GM13976 (cell line): Measurements from ENCODE around the gene SPOCK2.
"Not testable (repeated sequence)": the region's sequence is repeated elsewhere in the genome, so short reads cannot be mapped to it uniquely, and the experiment has no call there.

Experiments used
- DNase-seq: peaks from one replicate; pipeline ENCODE4 v3.0.0; 2012; ENCODE audit warnings: low spot score
- in situ Hi-C: fragments of 300-500 bp; cut with MboI; formaldehyde crosslinking; loops from one replicate; pipeline ENCODE4 v1.12.0; 2022; ENCODE audit warnings: low sequenced_read_pairs, mixed read lengths, inconsistent platforms; ENCODE audit not compliant: unreplicated experiment
- TF ChIP-seq, protein P1 (sequence below): IDR thresholded peaks from 2 replicates; pipeline ENCODE4 v1.5.1; 2012; ENCODE audit warnings: borderline replicate concordance, mild to moderate bottlenecking; ENCODE audit not compliant: insufficient read depth; ENCODE audit errors: extremely low read depth, missing control alignments, control extremely low read depth

Gene SPOCK2, protein sequence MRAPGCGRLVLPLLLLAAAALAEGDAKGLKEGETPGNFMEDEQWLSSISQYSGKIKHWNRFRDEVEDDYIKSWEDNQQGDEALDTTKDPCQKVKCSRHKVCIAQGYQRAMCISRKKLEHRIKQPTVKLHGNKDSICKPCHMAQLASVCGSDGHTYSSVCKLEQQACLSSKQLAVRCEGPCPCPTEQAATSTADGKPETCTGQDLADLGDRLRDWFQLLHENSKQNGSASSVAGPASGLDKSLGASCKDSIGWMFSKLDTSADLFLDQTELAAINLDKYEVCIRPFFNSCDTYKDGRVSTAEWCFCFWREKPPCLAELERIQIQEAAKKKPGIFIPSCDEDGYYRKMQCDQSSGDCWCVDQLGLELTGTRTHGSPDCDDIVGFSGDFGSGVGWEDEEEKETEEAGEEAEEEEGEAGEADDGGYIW

DNA sequence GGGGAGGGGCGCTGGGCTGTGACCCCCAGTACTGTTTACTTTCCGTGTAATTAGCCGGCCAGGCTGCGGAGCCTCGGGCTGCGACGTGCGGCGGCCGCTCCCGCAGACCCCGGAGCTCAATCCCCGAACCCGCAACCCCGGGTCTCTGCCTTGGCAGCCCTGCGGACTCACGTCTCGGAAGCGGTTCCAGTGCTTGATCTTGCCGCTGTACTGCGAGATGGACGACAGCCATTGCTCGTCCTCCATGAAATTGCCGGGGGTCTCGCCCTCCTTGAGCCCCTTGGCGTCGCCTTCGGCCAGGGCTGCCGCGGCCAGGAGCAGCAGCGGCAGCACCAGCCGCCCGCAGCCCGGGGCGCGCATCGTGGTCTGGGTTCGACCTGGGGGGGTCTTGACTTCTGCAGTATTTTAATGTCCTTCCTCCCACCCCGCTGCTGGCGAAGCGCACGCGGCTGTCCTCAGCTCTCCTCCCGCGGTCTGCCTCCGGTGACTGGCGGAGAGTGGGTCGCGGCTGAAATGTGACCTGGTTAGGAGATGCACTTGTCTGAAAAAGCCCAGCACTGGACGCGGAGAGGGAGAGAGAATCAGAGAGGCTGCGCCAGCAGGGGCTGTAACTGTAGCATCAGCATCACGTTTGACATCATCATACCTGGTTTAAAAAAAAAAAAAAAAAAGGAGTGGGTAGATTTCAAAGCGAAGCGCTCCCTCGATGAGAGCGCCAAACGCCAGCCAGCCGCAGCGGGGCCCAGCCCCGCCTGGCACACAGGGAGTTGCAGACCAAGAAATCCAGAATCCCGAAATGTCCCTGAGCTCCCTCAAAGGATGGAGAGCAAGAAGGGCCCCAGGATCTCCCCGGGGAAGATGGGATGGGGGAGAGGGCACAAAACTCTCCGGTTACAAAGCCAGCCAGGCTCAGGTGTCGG lies at the start of gene SPOCK2:
SPOCK2 (minus strand) TSS at position 583 of the 920 bp plus-strand sequence; CDS start at position 360, 223 bp downstream.
- in situ Hi-C loops, result no loop called here
- peak; percentile 68 for DNase-seq
- TF ChIP-seq, protein P1, sequence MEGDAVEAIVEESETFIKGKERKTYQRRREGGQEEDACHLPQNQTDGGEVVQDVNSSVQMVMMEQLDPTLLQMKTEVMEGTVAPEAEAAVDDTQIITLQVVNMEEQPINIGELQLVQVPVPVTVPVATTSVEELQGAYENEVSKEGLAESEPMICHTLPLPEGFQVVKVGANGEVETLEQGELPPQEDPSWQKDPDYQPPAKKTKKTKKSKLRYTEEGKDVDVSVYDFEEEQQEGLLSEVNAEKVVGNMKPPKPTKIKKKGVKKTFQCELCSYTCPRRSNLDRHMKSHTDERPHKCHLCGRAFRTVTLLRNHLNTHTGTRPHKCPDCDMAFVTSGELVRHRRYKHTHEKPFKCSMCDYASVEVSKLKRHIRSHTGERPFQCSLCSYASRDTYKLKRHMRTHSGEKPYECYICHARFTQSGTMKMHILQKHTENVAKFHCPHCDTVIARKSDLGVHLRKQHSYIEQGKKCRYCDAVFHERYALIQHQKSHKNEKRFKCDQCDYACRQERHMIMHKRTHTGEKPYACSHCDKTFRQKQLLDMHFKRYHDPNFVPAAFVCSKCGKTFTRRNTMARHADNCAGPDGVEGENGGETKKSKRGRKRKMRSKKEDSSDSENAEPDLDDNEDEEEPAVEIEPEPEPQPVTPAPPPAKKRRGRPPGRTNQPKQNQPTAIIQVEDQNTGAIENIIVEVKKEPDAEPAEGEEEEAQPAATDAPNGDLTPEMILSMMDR, result no peak

DNA sequence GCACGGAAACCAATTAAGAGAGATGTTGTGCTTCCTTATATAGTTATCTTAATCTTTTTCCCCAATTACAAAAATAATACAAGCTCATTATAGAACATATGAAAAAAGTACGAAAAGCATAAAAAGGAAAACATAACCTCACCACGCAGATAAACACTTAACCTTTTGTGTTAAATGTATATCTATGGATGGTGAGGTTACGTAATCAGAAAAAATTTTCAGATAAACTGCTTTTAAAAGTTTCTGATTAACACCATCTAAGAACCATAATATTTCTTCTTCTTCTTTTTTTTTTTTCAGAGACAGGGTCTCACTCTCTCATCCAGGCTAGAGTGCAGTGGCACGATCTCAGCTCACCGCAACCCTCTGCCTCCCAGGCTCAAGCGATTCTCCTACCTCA lies 49.2 kb upstream of the SPOCK2 start:
- TF ChIP-seq, protein P1, result no peak
- in situ Hi-C loops, result no loop called here
- no peak for DNase-seq

DNA sequence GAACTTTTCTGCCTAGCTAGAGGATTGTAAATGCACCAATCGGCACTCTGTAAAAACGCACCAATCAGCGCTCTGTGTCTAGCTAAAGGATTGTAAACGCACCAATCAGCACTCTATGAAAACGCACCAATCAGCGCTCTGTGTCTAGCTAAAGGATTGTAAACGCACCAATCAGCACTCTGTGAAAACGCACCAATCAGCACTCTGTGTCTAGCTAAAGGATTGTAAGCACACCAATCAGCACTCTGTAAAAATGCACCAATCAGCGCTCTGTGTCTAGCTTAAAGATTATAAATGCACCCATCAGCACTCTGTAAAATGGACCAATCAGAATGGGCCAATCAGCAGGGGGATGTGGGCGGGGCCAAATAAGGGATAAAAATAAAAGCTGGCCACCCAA lies 47.9 kb upstream of the SPOCK2 start:
- in situ Hi-C loops, DNase-seq: not testable (repeated sequence)

DNA sequence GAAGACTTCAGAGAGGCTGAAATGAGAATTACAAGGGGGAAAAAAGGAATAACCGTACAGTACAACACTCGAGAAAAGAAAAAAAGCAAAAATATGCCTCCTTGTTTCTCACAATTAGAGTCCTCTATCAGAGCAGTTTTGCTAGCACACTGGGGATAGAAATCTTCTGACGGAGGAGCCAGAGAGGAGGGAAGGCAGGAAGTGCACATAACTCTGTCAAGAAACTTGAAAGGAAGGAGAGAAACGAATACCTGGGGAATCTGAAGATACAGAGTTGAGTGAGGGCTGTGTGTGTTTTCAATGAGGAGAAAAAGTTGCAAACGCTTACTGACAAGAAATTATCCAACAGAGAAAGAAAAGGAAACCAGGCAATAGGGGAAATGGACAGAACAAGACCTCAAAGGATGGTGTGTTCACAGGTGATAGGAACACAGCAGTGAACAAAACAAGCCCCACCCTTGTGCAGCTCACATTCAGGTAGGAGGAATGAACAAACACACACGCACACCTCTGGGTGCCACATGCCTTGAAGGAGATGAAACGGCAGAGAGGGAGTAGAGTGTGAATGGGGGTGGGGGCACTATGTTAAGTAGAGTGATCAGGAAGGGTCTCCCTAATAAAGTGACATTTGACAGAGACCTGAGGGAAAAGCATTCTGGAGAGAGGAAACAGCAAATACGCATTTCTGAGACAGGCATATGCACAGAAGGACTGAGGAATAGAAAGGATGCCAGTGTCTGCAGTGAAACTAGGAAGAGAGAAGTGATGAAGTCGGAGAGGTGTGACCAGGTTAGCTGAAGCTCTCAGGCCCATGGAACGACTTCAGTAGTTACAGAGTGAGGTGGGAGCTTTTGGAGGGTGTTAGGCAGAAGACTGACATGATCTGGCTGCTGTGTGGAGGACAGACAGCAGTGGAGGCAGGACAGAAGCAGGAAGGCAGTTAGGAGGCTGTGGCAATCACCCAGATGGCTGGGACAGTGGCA lies 46.7 kb upstream of the SPOCK2 start:
- no peak for DNase-seq
- in situ Hi-C loops, result no loop called here
- TF ChIP-seq, protein P1, result no peak

DNA sequence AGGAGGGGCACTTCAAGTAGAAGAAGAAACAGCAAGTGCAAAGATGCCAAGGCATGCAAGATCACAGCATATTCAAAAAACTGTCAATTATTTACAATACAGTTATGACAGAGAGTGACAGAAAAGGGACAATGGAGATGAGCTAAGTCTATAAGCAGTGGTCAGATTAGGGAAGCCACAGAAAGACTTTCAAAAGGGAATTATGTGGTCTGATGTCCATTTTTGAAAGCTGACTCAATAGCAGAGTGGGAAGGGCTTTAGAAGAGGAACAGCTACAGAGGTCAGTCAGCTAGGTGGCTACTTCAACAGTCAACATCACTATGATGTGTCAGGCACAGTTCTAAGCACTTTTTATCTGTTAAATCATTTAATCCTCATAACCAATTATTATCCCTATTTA lies 45.2 kb upstream of the SPOCK2 start:
- TF ChIP-seq, protein P1, result no peak
- DNase-seq, result peak; percentile 67
- in situ Hi-C loops, result no loop called here

DNA sequence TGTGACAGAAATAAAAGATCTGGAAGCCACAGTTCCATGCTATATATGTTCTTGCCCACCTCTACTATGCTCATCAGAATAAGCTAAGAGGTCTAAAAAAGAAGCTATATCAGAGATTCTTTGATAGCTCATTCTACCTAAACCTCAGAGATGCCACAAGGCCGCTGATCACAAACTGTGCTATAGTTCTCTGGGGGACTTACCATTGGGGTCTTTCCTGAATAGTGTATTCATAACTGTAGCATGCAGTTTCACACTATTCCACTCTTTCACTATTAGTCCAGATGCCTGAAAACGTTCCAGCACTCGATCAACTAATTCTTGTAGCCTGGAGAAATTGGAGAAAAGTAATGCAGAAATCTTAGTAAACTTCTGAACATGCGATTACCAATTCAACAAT lies 44.5 kb upstream of the SPOCK2 start:
- in situ Hi-C loops, result no loop called here
- TF ChIP-seq, protein P1, result no peak
- no peak for DNase-seq
